SK-N-MC (cell line): Measurements from ENCODE around the gene STK11.

Source experiments
- DNase-seq: peaks from one replicate; pipeline ENCODE4 v3.0.0-alpha.2; 2011; ENCODE audit warnings: low read depth, low spot score
- H3K27ac ChIP-seq: fragments of 200-600 bp; sonication (generic); 2 replicates; pipeline ENCODE4 v1.5.1; 2016; ENCODE audit warnings: mixed run types
- H3K36me3 ChIP-seq: fragments of 200-600 bp; sonication (generic); 2 replicates; pipeline ENCODE4 v1.6.1; 2017; ENCODE audit warnings: antibody characterized with exemption, low read length, mixed read lengths; ENCODE audit not compliant: insufficient read depth
- H3K4me3 ChIP-seq: fragments of 200-600 bp; sonication (generic); 2 replicates; pipeline ENCODE4 v1.5.1; 2016
- H3K9ac ChIP-seq: fragments of 200-600 bp; sonication (generic); 2 replicates; pipeline ENCODE4 v1.8.0; 2017; ENCODE audit warnings: mixed run types, mixed read lengths; ENCODE audit not compliant: insufficient read length
- H3K9me3 ChIP-seq: fragments of 200-600 bp; sonication (generic); 2 replicates; pipeline ENCODE4 v1.6.1; 2017; ENCODE audit warnings: low read depth, mild to moderate bottlenecking, antibody characterized with exemption, low read length, moderate library complexity, mixed read lengths
- EZH2 ChIP-seq: fragments of 200-600 bp; sonication (generic); IDR thresholded peaks from one replicate; pipeline ENCODE4 v1.6.1; 2017; ENCODE audit warnings: antibody characterized with exemption
- FOXP2 ChIP-seq: optimal IDR thresholded peaks from 2 replicates; pipeline ENCODE3; 2011; ENCODE audit warnings: mild to moderate bottlenecking, moderate library complexity; ENCODE audit not compliant: insufficient read depth; ENCODE audit errors: extremely low read length, control extremely low read depth
- POLR2AphosphoS5 ChIP-seq: IDR thresholded peaks from 2 replicates; pipeline ENCODE4 v1.6.1; 2012; ENCODE audit warnings: mild to moderate bottlenecking, low read depth, low read length, borderline replicate concordance

Gene STK11

DNA sequence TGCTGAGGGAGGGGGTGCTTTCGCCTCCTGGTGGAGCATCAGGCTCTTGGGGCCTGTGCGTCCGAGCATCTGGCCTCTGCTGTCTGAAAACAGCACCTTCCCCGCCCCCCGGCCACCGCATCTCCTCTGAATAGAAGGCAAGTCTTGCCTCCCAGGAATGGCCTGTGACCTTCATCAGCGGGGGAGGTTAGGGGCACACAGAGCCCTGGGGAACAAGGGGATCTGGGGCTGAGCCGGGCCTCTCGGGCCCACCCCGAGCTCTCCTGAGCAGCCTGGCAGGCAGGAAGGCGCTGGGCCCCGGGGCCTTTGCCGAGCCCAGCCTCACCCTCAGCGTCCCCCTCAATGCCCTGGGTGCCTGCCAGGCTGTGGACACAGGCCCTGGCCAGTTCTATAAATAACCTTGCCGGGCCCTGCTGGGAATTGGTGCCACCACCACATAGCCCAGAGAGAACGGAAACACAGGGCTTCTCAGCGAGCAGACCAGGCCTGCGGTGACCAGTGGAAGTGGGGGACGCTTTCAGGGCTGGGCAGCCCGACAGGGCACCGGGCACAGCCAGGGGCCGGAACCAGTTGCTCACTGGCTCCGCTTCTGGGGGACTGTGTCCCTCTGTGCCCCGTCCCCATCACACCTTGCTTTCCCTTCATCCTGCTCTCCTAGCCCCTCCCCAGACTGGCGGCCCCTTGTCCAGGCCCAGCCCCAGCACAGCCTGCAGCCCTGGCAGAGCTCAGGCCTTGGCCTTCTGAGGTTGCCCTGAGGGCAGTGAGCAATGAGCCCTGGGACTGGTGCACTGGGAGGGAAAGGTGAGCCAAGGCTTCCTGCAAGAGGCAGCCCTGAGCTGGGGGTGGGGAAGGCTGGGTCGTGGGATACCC, 9.5 kb downstream of the STK11 start:
- no peak for DNase-seq
- H3K9ac ChIP-seq: no peak overlapping the region
- H3K36me3 ChIP-seq: peaks cover 6% of the 10 kb centered on the region; the same call in 1 of the 2 replicates
- no peaks in the 10 kb centered on the region for H3K9me3 ChIP-seq
- H3K27ac ChIP-seq: no peak overlapping the region
- no peak overlapping the region for H3K4me3 ChIP-seq
- no peak for TF ChIP-seq POLR2AphosphoS5
- no peak for TF ChIP-seq EZH2
- TF ChIP-seq FOXP2: no peak

DNA sequence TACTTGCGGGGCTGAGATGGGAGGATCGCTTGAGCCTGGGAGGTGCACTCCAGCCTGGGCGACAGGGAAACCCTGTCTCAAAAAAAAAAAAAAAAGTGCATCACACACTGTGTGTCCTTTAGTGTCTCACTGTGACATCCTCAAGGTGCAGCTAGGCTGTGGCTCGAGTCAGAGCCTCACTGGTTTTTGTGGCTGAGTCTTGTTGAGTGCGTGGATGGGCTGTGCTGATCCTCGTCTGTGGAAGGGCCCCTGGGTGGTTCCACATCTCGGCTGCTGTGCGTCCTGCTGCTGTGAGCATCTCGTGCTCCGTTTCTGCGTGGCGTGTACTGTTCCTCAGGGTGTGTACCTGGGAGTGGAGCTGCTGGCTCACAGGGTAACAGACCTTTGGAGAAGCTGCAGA, 11.2 kb downstream of the STK11 start:
- Histone ChIP-seq H3K27ac (no peak overlapping the region), H3K36me3 (peaks cover 4% of the 10 kb centered on the region; the same call in 1 of the 2 replicates), H3K9ac (no peak overlapping the region), H3K9me3 (no peaks in the 10 kb centered on the region), H3K4me3 (no peak overlapping the region)
- no peak for DNase-seq
- no peak for TF ChIP-seq POLR2AphosphoS5
- no peak for TF ChIP-seq EZH2
- TF ChIP-seq FOXP2: no peak

DNA sequence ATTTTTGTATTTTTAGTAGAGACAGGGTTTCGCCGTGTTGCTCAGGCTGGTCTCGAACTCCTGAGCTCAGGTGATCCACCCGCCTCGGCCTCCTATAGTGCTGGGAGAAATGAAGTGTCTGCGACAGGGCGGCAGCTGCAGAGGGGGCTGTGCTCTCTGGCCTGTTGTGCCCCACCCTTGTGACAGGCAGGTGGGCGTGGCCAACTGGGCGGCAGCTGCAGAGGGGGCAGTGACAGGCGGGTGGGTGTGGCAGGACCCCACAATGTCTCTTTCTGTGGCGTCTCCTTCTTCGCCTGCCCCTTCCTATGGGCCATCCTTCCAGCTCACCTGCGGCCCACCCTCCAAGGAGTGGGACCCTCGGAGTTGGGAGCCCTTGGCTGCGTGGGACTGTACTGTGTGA, 11.8 kb downstream of the STK11 start:
- Histone ChIP-seq H3K27ac (no peak overlapping the region), H3K9me3 (no peaks in the 10 kb centered on the region), H3K9ac (no peak overlapping the region), H3K36me3 (peaks cover 4% of the 10 kb centered on the region; the same call in 1 of the 2 replicates), H3K4me3 (no peak overlapping the region)
- DNase-seq: no peak
- TF ChIP-seq POLR2AphosphoS5: no peak
- TF ChIP-seq FOXP2: no peak
- TF ChIP-seq EZH2: no peak

DNA sequence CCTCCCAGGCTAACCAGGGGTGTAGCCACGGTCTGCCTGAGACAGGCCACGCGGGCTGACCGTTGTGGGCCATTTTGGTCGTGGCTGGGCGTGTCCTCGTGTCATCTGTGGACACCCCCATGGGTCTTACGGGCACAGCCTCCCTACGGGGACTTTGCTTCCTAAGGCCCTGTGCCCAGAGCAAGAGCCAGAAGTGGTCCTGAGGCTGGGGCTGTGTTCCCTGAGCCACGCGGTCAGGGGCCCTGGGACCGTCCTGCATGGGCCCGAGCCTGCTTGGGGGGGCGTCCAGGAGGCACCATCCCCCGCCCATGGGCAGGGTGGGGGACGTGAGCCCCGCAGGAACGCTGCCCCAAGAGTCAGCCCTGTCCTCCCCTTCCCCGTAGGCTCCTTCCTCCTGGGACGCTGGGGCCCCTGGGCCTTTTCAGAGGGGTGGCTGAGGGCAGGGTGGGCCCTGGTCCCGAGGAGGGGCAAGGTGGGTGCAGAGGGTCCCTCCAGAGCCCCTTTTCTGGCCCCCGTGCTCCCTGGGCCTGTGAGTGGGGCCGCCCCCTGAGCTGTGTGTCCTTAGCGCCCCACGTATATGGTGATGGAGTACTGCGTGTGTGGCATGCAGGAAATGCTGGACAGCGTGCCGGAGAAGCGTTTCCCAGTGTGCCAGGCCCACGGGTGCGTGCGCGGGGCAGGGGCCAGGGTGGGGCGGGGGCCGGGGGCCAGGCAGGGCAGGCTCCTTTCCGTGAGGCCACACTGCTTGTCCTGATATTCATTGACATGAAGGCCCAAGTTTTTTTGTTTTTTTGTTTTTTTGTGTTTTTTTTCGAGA, 13.4 kb downstream of the STK11 start:
- no peak for TF ChIP-seq POLR2AphosphoS5
- TF ChIP-seq EZH2: no peak
- no peak for TF ChIP-seq FOXP2
- Histone ChIP-seq H3K9me3 (no peaks in the 10 kb centered on the region), H3K27ac (no peak overlapping the region), H3K4me3 (no peak overlapping the region), H3K36me3 (no peaks in the 10 kb centered on the region; the same call in 1 of the 2 replicates), H3K9ac (no peak overlapping the region)
- no peak for DNase-seq

DNA sequence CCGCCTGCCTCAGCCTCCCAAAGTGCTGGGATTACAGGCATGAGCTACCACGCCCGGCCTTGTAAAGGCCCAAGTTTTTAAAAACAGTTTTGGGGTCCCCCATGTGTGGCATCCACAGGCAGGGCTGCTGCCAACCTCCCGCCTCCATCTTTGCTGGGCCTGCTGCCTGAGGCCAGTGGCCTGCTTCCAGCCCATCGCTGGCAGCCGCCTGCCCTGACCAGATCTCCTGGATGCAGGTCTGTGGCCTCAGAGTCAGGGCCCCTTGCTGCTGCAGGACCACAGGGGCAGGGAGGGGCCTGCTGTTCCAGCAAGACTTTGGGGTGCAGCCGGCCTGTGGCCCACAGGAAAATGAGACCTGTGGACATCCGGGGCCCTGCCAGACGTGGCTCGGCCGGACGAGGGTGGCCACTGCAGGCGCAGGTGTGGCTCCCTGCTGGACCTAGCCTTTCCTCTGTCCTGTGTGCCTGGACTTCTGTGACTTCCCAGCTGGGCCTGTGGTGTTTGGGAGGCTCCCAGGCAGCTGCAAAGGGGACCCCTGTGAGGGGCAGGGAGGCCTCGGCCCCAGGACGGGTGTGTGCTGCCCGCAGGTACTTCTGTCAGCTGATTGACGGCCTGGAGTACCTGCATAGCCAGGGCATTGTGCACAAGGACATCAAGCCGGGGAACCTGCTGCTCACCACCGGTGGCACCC, 14.4 kb downstream of the STK11 start:
- H3K4me3 ChIP-seq: no peak overlapping the region
- no peaks in the 10 kb centered on the region for H3K9me3 ChIP-seq
- no peak for DNase-seq
- H3K36me3 ChIP-seq: no peaks in the 10 kb centered on the region; the same call in 1 of the 2 replicates
- H3K9ac ChIP-seq: no peak overlapping the region
- TF ChIP-seq POLR2AphosphoS5: no peak
- no peak for TF ChIP-seq FOXP2
- TF ChIP-seq EZH2: no peak
- no peak overlapping the region for H3K27ac ChIP-seq

DNA sequence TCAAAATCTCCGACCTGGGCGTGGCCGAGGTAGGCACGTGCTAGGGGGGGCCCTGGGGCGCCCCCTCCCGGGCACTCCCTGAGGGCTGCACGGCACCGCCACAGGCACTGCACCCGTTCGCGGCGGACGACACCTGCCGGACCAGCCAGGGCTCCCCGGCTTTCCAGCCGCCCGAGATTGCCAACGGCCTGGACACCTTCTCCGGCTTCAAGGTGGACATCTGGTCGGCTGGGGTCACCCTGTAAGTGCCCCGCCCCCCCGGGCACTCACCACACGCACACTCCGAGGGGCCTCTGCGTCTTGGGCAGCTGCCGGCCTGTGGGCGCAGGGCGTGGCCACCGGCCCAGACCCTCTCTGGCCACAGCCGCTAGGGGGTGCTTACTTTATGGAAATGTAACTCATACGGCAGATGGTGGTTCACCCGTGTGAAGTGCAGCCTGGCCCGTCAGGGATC, 14.9 kb downstream of the STK11 start:
- TF ChIP-seq POLR2AphosphoS5: no peak
- no peak for TF ChIP-seq EZH2
- TF ChIP-seq FOXP2: no peak
- Histone ChIP-seq H3K9ac (no peak overlapping the region), H3K36me3 (no peaks in the 10 kb centered on the region; the same call in 1 of the 2 replicates), H3K9me3 (no peaks in the 10 kb centered on the region), H3K27ac (no peak overlapping the region), H3K4me3 (no peak overlapping the region)
- no peak for DNase-seq

DNA sequence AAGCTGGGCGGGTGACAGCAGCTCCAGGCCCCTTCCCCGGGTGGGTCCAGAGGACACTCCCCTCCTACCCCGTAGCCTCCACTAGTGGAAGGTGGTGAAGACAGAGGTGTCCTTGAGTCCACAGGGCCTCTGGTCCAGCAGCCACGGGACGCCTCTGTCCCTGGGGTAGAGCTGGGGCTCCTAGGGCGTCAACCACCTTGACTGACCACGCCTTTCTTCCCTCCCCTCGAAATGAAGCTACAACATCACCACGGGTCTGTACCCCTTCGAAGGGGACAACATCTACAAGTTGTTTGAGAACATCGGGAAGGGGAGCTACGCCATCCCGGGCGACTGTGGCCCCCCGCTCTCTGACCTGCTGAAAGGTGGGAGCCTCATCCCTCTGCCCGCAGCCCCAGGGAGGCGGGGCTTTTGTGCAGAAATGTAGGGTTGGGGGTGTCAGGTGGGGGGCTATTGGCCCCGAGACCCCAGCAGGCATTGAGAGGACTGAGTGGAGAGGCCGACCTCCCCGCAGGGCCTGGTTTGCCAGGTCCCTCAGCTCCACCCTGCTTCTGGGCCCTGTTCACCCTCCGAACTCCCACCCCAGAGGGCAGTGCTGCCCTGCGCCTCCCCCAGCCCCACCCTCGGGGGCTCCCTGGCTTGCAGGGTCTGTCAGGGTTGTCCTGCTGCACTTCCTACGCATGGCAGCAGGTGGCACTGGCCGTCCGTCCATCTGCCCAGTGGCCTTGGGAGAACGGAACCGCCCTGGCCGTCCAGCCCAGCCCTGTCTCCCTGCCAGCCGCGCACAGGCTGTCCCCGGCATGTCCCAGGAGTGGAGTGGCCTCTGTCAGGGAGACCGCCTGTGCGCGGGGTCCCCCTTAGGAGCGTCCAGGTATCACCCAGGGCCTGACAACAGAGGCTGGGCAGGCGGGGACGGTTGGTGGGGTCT, 15.7 kb downstream of the STK11 start:
- Histone ChIP-seq H3K27ac (no peak overlapping the region), H3K9ac (no peak overlapping the region), H3K9me3 (no peaks in the 10 kb centered on the region), H3K4me3 (no peak overlapping the region), H3K36me3 (no peaks in the 10 kb centered on the region; the same call in 1 of the 2 replicates)
- no peak for DNase-seq
- TF ChIP-seq POLR2AphosphoS5: no peak
- TF ChIP-seq FOXP2: no peak
- TF ChIP-seq EZH2: no peak
